Stimulated activated CD4-positive, alpha-beta T cell treated with anti-CD3 and anti-CD28 coated beads, Interleukin-15, amount 100 ng/mL, for 1 hour (primary cell): ENCODE data around the gene EXOC6.

Source experiments
- DNase-seq, 2 donors: peaks; one replicate each; pipeline ENCODE4 v3.0.0-alpha.2; 2020; ENCODE audit warnings: low read depth in 1 of 2, low spot score in 1 of 2

EXOC6 gene

DNA sequence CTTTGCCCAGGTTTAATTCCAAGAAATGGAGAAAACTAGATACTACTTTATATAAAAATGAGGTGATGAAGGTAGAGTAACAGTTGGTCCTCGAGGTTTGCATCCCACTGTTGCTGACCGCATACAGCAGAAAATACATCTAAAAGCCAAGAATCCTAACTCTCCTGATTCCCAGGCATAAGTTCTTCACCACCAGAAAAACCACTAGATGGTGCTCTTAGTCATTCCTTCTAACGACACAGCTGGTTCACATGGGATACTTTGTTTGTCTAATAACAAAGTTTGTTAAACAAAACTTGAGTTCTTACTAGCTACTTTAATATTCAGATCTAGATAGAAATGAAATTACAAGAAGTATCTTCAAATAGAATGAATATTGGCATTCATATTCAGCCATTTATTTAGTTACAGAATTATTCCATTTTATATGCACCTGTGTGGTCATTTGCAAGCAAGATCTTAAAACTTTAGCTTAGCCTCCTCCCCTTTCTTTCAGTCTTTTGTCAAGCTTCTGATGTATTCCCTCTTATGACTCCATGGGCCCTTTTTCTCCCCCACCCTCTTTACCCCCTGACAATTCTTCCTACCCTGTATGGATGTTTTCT is 158.2 kb downstream of the EXOC6 start:
- no peak for DNase-seq

DNA sequence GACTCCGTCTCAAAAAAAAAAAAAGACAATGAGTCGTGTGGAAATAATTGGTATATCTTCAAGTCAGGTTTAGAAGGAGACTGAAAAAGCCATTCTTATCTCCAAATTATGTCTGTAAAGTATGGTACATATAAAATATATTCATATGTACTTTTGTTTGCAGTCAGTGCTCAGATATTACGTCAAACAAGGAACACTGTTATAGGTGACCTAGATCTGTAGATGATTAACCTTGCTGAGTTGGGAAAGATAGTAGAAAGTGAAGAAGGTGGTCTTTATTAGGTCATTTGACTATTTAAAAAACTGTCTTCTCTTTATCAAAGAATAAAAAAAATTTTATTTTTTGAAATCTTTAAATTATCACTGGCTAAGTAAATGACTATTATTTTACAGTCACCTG is 167.4 kb downstream of the EXOC6 start:
- no peak for DNase-seq

DNA sequence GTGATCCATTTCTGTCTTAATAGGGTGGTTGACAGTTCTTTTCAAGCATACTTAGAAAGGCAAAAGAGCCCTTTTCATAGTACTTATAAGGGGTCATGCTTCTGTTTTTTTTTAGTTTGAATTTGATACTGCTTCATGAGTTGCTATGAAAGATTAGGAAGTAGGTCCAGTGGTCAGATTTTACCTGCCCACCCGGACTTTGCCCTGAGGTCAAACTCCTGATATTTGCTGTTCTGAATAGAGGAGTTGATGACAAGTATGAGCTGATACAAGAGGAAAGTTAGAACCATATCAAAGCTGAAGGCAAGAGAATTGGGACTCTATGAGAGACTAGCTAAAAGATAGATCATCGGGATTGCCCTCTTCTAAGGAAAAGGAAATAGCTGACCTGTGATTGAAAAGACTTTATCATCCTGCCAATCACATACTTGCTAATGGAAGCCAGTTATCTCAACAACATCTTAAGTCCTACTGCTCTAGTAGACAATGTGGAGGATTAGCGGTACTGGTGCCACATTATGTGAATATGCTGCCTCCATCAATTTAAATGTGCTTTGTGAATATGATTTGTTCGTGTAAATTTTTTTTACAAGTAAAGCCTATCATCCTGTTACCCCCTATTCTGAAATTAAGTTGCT is 174.8 kb downstream of the EXOC6 start:
- DNase-seq = no peak

DNA sequence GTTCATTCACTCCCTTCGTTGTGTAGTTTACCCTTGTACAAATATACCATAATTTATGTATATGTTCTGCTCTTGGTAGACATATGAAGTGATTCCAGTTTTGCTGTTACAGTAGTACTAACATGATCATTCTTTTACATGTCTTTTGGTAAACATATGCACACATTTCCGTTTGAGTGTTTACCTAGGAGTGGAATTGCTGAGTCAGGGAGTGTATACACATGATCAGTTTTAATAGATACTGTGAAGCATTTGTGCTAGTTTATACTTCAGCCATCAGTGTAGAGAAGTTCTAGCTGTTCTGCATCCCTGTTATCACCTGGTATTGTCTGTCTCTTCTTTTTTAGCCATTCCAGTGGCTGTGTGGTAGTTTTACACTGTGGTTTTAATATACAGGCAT is 177.8 kb downstream of the EXOC6 start:
- DNase-seq = no peak

DNA sequence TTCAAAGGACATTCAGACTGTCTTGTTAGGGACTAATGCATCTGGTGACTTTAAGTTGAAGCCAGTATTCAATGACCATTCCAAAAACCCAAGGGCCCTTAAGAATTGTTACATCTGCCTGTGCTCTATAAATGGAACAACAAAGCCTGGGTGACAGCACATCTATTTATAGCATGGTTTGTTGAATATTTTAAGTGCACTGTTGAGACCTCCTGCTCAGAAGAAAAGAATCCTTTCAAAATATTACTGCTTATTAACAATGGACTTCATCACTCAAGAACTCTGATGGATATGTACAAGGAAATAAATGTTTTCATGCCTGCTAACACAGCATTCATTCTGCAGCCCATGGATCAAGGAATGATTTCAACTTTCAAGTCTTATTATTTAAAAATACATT is 179.2 kb downstream of the EXOC6 start:
- DNase-seq = no peak

DNA sequence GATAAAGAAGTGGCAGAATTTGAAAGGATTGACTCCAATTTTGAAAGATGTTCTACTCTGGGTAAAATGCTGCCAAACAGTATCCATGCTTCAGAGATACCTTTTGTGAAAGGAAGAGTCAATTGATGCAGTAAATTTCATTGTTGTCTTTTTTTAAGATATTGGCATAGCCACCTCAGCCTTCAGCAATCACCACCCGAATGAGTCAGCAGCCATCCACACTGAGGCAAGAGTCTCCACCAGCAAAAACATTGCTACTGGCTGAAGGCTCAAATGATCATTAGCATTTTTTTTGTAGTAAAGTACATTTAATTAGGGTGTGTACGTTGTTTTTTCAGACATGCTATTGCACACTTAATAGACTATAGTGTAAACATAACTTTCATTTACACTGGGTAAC is 180.6 kb downstream of the EXOC6 start:
- DNase-seq = no peak

DNA sequence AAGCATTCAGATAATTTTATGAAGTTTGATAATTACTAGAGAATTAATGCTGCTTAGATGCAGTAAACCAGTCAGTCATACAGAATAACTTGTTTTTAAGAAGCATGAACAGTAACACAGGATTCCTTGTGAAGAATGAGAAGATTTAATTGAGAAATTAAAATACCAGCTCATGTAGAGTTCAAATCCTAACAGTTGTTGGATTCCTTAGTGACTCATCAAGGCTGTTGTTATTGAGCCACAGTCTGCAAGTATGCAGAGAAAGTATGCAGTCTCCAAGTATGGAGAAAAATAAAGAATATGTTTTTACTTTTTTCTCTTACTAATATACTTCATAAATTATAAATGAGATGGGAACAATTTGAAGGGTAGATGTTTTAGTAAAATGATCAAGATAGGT is 182.1 kb downstream of the EXOC6 start:
- DNase-seq = no peak

DNA sequence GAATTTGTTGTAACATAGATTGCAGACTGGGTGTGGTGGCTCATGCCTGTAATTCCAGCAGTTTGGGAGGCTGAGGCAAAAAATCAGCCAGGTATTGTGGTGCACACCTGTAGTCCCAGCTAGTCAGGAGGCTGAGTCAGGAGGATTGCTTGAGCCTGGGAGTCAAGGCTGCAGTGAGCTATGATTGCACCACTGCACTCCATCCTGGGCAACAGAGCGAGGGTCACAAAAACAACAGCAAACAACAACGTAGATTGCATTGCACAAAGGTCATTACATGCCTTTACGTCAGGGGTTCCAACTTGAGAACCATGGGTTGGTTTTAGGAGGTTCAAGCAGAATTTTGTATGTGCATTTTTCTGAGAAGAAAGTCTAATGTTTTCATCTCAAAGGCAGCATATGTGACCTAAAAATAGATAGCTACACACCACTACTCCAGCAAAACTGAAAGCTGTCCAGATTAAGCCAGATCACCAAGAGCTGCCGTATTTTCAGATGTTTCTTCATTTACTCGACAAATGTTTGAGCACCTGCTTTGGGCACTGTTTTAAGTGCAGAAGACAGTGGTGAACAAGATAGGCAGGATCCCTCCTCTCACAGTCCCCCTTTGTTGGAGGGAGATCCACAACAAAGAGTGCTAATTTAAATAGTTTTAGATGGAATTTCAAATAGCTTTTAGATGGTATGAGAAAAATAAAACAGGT is 183.9 kb downstream of the EXOC6 start:
- no peak for DNase-seq

DNA sequence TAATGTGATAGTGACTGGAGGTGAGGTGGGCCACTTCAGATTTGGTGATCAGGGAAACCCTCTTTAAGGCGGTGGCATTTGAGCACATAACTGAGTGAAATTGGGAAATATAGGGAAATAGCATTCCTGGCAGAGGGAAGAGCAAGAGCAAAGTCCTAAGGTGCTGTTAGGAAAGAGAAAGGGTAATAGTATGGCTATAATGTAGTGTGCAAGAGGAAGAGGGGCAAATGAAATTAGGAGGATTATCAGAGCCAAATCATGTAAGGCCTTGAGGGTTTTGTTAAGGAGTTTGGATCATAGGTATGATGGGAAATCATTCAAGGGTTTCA is 184.5 kb downstream of the EXOC6 start:
- no peak for DNase-seq

DNA sequence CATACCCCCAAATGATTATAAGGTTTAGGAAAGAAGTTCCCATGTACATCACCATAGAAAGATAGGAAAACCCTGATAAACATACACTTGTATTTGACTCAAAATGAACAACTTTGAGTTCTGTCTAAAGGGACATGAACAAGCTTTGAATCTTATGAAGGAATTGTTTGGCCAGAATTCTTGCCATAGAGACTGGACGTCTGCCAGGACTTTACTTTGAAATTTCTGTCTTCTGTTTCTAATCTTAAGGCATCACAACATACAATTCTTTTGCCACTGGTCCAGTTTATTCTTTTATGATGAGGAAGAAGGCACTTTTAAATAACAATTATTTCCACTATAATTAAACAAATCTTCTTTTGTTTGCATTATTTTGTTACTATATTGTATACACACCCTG is 186.1 kb downstream of the EXOC6 start:
- no peak for DNase-seq

DNA sequence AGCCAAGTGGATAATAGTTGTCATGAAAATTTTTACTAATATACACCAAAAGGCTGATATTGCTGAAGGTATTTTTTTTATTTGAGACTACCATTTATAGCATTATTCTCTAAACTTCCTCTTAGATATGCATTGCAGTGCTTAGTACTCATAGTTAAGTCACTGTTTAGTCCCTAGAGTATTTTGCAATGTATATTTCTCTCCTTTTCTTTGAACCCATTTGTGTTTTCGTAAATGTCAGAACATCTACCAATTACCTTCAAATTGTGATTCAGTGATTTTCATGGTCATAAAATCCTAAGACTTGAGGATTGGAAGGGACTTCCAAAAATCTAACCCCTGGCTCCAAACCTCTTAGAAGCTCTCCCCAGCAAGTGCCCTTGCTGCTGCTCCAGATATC is 190.8 kb downstream of the EXOC6 start:
- no peak for DNase-seq

DNA sequence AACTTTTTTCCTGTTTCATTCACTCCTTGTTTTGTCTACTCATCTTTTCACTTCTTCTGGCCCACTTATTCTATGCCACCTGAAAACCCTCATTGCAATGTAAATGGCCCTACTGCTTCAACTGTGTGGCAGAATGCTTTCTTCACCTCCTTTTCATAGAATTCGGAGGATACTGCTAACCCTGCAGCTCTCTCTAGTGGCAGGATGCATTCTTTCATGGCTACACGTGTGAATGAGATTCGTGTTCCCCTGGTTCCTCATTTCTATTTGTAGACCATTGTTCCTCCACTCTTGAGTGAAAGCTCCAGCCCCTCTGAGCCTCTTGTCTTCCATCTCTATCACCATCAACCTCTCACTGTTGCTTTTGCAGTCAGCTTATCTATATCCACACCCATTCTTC is 191.4 kb downstream of the EXOC6 start:
- DNase-seq = no peak

DNA sequence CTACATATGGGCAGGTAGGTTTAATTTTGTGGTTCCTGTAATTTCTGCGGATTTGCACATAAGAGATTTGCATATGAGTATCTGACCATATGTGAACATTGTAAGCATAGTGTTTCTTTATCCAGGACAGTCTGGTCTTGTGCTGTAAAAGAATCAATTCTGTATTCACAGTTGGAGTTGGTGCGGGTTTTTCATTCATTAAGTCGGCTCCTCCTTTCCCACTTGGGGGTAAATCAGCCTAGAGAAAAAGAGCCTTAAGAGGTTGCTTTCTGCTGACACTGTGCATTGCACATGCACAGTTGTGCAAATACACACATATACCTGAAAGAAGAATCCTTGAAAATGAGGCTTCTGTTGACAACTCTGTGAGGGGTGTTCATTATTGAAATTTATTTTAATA is 206.2 kb downstream of the EXOC6 start:
- DNase-seq = no peak

DNA sequence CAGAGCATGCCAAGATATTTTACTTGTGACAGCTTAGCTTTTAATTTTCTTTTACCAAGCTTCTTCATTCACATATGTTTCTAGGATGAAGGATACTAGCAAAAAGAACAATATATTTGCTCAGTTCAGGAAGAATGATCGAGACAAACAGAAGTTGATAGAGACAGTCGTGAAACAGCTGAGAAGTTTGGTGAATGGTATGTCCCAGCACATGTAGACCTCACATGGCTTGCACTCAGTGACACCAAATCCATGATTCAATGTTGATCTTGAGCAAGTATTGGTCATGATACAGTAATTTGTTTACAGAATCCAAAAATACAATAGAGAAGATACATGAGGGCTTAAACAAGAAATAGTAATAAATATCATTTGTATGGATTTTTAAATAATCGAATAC is 209.8 kb downstream of the EXOC6 start:
- DNase-seq = no peak

DNA sequence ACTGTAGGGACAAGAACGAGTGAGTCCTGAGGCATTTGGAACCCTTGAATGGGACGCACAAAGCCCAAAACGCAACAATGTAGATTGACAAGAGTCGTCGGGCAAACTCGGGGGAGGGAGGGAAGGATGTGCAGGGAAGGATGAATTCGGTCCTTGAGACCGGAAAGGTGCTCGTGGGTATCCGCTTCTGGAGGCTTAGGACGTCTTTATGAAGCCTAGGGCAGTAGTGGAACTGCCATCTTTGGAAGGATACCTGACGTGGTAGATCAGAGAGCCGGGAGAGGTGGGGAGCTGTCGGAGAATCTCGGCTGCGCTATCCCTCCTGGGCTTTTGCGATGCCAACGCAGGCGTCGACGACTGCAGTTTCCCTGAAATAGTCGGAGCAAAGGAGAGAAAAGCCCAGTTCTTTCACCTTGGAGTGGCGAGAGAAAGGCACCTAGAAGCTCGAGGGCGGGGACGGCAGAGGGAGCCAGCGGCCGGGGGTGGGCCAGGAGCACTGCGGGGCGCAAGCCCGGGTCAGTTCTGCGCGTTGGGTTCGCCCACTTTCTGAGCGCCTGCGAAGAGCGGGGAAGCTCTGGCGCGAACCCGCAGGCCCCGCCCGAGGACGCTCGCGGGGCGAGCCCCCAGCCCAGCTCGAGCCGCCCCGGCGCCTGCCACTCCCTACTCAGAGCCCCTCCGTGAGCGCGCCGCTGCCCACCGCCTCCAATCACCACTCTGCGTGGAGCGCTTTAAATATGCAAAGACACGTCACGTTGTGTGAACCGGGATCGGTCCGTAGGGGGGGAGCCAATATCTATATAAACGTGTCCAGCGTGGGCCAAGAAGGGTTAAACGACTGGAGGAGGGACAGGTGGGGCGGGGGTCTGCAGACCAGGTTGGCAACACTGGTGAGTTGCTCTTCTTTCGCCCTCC is 211.9 kb downstream of the EXOC6 start, which contains the start of gene CYP26C1:
Gene CYP26C1 (plus strand): TSS at position 824 of the 912 bp plus-strand sequence. CDS start 466 bp downstream, outside the sequence.
- DNase-seq = no peak

DNA sequence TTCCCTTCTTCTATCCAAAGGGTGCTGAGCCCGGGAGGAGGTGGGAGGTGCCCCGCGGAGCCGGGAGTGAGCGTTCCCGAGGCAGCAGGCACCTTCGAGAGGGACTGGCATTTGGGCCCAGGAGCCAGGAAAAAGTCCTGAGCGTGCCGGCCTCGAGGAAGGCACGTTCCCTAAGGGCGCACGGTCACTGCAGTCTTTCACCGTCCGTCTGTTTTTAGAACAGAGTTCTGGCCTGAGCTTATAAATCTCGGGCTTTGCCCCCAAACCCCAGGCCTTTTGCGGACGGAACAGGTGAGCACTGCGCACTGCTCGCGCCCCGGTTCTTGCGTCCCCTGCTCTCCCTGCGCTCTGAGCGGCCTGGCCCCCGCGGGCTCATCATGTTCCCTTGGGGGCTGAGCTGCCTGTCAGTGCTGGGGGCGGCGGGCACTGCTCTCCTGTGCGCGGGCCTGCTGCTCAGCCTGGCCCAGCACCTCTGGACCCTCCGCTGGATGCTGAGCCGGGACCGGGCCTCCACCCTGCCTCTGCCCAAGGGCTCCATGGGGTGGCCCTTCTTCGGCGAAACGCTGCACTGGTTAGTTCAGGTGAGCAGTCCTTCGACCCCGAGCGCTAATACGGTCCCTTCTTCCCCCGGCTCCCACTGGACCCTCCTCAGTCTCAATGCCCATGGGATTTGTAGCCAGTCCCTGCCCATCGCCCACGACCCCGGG is 212.7 kb downstream of the EXOC6 start:
- DNase-seq = no peak

DNA sequence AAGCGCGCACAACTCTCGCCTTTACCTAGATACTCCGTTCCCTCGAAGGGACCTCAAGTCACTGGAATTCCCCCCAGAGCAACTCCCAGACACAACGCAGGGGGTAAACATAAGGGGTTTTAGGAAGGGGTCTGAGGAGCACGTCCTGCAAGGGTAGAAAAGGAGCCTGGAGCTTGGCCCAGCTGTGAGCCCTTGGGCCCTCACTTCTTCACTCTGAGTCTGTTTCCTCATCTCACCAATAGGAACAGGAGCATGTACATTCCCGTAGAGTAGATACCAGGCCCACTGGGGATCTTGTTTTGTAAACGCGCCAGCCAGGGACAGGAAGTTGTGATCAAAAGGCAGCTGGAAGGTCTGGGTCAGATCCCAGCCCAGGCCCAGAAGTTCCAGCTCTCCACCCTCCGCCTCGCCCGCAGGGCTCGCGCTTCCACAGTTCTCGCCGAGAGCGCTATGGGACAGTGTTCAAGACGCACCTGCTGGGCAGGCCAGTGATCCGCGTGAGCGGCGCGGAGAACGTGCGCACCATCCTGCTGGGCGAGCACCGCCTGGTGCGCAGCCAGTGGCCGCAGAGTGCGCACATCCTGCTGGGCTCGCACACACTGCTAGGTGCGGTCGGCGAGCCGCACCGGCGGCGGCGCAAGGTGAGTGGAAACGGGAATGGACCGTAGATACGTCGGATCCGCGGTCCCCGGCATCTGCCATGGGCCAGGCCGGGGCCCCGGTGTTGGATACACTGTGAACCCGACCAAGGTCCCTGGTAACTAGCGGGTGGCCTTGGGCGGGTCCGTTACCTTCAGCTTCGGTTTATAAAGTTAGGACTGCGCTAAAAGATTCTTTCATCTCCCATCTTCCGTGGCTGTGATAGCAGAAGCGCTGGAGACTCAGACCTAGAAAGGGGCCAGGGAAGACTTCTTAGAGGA is 213.5 kb downstream of the EXOC6 start:
- no peak for DNase-seq

DNA sequence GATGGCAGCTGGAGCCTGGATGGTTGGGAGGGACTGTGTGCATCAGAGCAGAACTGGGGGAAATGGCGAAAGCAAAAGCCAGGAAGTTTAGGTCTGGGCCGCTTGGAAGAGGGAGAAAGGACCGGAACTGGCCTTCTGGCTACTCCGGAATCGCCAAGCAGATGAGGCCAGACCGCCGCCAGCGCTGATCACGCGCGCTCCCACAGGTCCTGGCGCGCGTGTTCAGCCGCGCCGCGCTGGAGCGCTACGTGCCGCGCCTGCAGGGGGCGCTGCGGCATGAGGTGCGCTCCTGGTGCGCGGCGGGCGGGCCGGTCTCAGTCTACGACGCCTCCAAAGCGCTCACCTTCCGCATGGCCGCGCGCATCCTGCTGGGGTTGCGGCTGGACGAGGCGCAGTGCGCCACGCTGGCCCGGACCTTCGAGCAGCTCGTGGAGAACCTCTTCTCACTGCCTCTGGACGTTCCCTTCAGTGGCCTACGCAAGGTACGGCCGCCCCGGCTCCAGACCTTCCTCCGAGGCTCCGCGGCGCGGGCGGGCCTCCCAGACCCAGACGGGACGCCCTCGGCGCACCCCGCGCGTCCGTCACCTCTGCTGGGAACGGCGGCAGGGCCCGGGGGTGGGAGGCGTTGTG is 214.3 kb downstream of the EXOC6 start:
- peak in 1 of 2 donors; percentile 23 for DNase-seq

DNA sequence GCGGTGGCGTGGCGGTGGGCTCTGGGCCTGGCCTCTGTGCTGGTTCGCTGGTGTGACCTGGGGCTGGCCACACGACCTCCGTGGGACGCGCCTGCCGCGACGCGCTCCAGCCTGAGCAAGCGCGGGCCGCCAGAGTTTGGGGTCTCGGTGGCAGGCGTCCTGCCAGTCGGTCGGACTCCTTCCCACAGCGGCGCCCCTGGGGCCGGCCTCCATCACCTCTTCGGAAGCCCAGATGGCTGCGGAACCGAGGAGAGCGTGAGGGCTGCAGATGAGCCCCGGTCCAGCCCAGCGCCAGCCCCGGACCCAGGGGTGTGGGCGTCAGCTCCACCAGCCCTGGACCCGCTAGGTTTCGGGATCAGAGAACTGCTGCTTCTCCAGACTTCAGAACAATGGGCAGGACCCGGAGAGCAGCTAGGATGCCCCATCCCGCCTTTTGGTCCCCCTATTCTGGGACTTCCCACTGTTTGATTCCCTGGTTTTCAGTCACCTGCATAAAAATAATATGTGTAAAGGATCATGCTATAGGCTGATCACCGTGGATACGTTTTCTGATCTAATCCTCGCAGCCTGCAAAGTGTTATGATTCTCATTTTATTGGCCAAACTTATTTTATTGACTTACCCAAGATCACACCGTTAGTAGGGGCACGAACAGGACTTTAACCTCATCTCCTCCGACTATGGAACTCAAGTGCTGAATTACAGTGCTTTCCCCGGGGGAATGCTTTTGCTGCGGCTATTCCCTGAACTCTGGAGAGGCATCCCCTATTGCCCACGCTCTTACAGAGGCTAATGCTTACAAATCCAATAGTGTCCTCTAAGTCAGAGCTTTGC is 215.0 kb downstream of the EXOC6 start:
- no peak for DNase-seq
